GM19023 (cell line): ENCODE results near the gene KCNJ6.
"Not testable (repeated sequence)": the region's sequence is repeated elsewhere in the genome, so short reads cannot be mapped to it uniquely, and the experiment has no call there.

Source experiments
- ATAC-seq: cut with Tn5 transposase; IDR thresholded peaks from one replicate; pipeline ENCODE4 v1.9.1; 2021; ENCODE audit warnings: mild to moderate bottlenecking, moderate library complexity; ENCODE audit not compliant: unreplicated experiment

KCNJ6 gene

DNA sequence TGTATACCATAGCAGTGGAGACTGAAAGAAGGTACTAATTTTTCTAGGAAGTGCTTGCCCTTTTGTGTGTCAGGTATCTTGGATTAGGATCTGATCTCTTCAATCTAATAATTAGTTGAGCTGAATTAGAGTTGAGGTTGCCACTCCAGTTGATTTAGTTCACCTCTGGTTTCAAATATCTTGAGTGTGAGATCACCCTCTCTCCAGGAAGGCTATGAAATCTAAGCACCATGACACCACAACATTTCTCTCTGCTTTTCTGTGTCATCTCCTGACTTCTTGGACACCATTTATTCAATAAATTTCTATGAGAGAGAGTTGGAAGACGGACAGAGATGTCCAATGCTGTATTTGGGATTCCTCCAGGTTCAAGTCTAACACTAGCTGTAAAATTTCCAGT is 336.9 kb downstream of the KCNJ6 start:
- no peak for ATAC-seq

DNA sequence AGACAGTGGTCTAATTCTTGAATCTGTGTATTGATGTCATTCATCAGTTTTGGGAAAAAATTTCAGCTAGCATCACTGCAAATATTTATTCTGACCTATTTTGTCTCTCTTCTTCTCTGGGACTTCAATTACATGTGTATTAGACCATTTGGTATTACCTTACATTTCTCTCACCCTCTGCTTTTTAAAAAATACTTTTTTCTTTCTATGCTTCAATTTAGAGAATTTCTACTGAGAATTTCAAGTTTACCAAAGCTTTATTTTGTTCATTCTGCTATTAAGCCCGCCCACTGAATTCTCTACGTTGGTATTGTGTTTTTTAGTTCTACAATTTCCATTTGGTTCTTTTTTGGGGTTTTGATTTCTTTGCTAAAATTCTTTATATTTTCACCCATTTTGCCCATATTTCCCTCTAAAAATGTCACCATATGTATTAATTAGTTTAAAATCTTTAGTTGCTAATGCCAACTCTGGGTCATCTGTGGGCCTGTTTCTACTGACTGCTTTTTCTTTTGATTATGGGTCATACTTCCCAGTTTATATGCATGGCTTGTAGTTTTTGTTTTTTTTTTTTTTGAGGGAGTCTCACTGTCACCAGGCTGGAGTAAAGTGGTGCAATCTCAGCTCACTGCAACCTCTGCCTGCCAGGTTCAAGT is 337.7 kb downstream of the KCNJ6 start:
- no peak for ATAC-seq

DNA sequence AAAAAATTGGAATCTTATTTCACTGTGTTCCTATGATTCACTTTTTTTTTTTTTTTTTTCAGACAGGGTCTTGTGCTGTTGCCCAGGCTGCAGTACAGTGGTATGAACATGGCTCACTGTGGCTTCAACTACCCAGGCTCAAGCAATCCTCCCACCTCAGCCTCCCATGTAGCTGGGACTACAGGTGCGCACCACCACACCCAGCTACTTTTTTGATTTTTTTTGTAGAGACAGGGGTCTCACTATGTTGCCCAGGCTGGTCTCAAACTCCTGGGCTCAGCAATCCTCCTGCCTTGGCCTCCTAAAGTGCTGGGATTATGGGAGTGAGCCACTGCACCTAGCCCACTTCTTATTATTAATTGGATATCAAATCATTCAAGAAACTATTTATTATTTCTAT is 339.3 kb downstream of the KCNJ6 start:
- ATAC-seq: not testable (repeated sequence)

DNA sequence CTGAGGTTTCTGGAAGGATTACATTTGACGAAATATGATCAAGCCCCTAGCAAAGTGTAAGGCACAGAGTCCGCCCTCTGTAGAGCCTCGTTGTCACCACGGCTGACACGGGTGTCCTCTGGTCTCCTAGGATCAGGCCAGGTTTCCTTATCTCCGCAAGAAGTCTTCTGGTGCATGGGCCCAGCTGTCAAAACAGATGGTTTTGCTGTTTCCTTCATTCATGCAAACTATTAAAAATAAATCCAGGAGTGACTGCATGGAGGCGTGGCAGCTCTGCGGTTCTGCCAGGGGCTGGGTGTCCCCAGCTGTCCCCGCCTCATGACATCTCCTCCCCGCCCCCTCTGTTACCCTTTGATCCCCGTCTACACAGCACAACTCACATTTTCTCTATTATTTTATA is 340.7 kb downstream of the KCNJ6 start:
- ATAC-seq: no peak

DNA sequence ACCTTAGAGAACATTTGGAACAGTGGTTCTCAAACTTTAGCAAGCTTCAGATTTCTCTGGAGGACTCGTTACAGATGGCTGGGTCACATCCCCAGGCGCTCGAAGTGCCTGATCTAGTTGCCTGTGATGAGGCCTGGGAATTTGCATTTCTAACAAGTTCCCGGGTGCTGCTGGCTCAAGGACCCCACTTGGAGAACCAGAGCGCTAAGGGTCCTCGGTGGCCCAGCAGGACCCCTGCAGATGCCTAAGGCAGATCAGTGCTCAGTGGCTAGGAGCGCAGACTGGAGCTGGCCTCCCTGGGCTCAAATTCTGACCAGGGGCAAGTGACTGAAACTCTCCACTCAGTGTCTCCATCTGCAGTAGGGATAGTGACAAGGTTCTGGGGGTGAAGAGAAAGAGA is 341.5 kb downstream of the KCNJ6 start:
- no peak for ATAC-seq

DNA sequence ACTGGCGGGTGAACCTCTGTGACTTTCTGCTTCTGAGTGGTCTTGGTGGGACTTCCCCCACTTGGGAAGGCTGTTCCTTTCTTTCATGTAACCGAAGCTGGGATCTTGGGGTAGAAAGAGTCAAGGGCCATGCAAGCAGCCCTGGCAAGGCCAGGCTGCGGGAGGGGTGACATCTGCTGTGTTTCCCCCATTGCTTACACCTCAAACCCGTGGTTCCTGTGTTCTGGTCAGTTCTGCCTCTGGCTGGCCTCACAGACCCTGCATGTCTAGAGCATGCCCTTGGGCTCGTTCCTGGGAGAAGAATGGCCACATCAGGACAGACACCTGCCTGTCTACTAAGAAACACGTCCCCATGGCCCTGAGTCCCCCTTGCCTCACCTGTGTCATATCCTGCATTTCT is 341.9 kb downstream of the KCNJ6 start:
- no peak for ATAC-seq

DNA sequence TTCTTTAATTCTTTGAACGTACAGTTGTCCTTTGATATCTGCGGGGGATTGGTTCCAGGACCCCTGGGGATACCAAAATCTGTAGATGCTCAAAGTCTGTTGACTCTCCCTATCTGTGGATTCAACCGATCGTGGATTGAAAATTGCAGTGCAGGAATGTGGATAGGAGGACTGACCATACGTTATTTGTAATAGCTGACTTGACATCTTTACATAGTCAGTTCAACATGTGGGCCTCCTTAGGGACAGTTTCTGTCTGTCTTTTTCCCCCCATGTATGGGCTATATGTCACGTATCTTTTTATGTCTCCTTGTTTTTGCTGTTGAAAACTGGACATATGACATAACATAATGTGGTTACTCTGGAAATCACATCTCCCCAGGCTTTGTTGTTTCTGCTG is 344.8 kb downstream of the KCNJ6 start:
- no peak for ATAC-seq

DNA sequence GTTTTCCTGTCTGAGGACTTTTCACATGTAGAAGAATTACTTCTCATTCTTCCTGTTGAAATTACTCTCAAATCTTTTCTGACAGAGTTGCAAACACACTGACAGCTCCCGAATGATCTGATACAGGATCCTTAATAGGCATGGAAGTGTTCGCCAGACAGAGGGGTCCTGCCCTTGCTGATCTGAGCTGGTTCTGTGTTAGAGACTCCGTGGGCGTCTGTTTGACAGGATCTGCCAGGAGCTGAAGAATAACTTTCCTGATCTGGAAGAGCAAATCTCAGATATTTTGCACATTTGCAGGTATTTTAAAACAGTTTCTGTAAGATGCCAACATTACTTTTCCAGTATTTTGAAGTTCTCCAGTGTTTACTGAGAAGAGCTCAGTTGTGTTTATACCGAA is 347.3 kb downstream of the KCNJ6 start:
- ATAC-seq: no peak

DNA sequence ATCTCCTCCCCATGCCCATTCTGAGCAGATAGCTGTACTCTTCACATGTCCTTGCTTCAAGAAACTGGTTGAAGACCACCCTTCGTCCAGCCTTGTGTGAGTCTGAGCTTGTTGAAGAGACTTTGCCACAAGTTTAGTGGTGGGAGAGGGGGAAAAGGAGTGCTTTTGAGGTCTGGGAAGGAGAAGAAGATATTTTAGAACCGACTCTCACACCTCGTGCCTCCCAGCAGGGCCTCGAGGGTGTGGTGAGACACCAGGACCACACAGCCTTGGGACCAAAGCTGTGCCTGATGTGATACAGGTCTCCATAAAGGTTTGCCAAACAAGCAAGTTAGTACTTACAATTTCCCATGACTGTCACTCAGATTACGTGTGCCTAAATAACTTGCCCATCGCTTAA is 347.8 kb downstream of the KCNJ6 start:
- ATAC-seq: no peak

DNA sequence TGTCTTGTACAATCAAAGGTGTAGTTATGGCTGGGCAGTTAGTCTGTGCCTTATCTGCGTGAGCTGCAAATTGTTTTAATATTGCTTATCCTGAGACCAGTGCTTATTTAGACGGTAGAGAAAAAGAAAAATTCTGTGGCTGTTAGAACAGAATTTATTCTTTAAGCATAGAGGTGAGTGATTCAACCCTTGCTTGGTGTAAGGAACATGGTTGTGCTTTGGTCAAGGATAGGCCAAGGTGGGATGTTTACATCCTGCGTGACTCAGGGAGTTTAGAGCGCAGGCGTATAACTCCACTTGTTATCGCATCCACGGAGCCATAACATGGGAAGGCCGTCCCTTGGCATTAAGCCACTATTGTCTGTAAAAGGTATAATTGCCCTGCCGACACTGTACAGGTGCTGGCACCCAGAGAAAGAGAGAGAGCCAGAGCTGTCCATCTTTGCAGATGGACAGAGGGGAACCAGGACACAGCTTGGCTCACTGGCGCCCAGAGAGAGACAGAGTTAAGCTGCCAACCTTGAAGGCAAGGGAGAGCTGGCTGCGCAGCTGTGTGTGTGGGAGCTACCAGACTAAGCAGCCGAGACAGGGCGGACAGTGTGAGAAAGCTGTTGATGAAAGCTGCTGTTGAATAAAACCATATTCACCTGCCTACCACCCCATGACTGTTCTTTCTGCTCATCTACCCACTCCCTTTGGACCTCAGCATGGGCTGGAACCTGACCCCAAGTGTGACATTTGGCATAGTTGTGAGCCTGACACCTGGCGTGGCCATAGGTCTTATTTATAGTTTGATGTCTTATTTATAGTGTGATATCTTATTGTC is 349.3 kb downstream of the KCNJ6 start:
- ATAC-seq: no peak

DNA sequence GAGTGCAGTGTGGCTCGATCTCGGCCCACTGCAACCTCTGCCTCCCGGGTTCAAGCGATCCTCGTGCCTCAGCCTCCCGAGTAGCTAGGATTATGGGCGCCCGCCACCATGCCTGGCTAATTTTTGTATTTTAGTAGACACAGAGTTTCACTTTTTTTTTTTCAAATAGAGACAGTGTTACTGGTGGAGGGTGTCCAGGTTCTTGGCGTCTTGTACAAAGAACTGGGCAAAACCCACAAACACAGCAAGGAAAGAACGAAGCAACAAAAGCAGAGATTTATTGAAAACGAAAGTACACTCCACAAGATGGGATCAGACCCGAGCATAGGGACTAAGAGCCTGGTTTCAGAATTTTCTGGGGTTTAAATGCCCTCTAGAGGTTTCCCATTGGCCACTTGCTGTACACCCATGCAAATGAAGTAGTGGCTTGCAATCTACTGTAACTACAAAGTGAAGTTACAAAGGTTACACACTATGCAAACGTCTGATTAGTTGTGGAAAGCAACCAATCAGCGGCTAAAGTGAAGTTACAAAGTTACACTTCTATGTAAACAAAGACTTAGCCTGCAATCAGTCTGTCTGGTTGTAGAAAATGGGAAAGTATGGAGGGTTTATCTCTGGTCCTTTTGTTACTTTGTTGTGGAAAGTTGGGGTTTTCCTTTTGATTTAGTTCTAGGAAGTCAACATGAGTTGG is 350.6 kb downstream of the KCNJ6 start:
- ATAC-seq: no peak

DNA sequence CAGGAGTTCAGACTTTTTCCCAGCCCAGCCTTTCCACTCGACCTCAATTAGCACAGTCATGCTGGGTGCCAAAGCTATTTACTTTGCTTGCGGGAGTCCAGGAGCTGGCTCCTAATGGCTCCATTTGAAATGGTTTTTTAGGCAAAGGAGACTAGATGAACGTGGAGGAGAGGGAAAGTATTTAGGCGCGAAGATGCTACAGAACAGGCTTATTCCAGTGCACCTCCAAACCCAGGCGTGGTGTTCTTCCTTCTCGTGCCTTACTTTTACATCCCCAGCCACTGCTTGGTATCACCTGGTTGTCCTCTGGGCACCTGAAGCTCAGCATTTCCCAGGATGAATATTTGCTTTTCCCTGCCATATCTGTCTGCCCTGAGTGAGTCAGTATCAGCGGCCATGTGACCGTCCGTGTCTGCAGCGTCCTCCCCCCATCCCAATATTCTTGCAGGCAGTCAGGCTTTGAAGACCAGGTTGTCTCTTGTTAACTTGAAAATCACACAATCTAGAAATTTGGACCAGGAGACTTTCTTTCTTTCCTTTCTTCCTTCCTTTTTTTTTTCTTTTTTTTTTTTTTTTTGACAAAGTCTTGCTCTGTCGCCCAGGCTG is 351.2 kb downstream of the KCNJ6 start:
- no peak for ATAC-seq

DNA sequence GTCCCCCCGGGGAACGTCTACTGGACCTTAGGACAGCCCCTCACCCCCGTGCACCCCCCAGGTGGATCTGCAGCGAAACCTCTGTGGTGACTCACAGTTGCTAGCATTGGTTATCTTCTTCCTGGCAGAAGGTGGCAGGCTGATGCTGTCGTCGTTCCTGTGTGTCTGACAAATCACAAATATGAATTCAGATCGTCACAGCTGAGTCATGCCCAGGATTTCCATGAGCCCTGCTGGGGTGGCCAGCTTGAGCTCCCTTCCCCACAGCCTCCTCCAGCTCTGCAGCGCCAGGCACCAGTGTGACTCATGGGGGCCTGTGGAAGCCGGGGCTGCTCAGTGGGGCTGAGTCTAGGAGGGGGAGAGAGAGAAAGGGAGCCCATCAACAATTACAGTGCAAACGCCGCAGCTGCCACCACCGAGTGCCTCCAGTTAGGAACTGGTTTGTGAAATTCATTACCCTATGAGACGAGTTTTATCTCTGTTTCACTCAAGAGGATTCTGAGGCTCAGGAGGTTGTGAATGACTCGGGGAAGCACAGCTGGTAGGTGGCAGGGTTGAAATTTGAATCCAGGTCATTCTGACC is 351.8 kb downstream of the KCNJ6 start:
- ATAC-seq: peak; percentile 42

DNA sequence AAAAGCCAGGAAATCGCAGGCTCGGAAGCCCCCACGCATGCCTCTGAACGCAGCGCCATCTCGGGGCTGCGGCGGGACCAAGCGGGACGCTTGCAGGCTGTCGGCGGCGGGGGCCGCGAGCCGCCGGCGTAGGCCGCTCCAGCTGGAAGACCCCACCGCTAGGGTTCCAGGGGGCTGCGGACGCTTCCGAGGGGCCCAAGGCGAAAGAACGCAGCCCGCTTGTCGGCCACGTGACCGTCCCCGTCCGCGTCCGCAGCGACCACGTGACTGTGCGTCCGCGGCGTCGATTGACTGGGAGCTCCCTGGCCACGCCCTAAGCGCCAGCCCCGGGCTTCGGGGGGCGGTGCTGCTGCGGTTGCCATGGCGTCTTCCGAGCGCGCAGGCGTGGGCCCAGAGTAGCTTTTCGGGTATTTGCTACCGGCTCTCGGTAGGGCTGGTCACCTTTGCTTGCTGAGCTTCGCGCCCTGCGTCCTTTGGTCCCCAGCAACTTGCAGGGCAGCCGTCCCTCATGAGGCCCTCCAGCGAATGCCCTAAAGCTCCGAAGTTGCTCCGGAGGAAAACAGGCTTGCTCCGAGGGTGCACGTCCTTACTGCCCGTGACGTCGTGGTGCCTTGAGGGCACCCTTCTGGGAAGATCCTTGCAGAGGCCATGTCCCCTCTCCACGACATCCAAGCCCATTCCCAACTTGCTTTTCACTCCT is 352.5 kb downstream of the KCNJ6 start:
- peak; percentile 93 for ATAC-seq

DNA sequence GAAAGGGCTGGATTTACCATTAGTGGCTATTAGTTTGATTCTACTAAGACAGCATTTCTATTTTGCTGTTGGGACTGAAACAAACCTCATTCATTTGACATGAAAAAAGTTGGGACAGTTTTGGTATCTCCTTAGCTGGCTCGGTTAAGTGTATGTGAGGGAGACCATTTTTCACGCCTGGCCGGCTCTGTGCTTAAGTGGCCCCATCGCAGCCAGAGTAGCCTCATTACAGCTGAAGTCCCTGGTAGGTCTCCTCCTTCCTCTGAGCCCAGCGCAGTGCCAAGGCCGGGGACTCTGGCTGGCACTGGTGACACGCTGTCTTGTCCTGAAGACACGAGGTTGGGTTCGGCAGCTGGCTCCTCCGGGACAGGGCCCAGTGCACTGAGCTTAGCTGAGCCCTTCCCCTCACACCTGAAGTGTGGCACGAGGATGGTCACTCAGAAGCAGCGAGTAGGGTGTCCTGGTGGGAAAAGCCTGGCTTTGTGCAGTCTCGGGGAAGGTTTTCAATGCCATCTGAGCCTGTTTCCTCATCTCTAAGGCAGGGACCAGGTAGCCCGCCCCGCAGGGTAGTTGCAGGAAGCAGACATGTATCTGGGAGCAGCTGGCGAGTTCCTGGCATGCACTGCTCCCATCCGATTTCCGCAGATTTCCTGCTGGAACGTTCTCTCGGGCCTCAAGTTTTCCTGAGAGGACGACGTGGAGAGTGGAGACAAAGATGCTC is 353.2 kb downstream of the KCNJ6 start:
- ATAC-seq: peak; percentile 22

DNA sequence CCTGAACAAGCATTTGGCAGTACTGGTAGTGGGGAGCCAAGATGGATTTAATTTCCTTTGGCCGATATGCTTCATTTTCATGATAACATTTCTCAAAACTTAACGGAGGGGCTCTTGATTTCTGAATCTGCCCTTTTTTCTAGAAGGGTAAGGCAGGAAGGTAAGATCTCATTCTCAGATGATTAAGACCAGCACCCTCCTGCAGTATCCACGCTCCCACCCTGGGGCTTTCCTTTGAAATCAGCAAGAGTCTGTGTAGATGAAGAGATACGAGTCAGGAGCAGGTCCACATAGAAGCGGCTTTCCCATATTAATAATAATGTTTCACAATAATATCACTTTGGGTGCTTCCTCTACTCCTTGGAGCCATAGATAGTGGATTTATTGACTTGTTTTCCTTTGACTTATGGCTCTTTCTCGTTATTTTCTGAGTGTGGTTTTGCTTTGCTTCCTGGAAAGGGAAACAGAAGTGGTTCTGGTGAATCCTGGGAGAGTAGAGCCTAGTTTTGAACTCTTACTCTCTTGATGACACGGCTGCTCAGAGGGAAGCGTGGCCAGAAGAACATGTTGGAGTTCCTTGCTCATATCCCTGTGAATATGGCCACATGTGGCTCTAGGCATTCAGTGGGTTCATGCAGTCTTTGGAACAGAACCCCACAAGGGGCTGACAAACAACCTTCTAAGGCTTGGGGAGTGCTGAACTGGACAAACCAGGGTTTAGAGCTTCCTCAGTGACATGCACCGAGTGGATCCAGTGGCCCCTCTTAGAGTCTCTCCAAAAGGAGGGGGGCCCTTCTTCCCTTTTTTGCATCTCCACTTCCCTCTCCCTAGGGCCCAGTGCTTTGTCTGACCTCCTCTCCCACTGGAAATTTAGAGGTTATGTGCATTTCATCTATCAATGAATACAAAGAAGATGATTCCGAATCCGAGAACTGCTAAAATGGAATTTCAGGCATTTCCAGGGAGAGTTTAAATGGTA is 354.0 kb downstream of the KCNJ6 start:
- ATAC-seq: no peak

DNA sequence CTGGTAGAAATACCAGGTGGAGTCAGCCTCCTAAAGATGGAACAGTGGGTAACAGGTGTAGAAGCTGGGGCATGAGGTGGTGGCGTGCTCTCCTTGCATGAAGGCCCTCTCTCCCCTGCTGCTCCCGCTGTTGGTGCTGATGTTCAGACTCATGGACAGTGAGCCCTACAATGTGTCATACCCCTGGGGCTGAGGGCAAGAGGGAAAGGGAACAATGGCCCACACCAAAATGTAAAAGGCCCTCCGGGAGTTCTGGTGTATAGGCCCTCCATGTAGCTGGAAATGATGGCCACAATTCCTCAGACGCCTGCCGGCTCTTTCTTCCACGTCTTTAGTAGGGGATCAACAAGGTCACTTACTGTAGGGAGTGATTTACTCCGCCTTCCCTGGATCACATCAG is 354.8 kb downstream of the KCNJ6 start:
- ATAC-seq: no peak

DNA sequence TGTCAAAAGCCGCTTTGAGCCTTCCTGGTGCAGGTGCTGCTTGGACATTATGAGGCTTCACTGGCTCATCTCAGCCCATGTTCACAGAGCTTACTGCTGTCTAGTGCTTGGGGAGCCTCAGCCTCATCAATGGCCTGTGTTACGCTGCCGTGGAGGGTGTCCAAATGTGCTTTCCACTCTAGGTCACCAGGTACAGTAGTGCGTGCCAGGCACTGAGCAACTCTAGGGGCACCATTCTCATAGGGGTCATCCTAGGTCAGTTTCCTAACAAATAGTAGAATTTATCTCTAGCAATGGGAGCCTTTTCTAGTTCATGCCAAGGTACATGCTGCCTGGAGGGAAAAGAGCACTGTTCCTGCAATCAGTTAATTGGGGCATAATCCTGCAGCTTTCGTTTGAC is 355.9 kb downstream of the KCNJ6 start:
- no peak for ATAC-seq
